Hematopoietic multipotent progenitor cell treated with erythropoietin and hydrocortisone succinate and interleukin-3 and kit ligand, for 6 days (in vitro differentiated cells): ENCODE data around the gene GBE1.

Source experiments
- DNase-seq: peaks from one replicate; pipeline ENCODE4 v3.0.0-alpha.2; 2015

The GBE1 gene

DNA sequence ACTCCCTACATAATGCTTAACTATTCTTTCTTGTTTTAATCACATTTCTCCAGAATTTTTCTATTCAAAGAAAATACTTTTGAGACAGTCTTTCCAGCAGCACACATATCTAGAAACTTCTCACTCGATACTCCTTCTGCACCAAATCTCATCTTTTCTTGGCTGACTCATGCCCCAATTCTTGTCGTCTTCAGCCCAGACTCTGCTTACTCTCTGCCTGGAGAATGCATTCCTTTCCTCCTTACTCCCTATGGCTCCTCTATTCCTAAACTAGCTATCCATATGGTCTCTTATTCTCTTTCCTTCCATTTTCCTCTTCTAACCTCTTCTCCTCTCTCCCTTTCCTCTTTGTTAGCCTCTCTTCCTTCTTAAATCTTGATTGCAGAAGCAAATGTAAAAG lies 158.7 kb downstream of the GBE1 start:
- DNase-seq, result no peak

DNA sequence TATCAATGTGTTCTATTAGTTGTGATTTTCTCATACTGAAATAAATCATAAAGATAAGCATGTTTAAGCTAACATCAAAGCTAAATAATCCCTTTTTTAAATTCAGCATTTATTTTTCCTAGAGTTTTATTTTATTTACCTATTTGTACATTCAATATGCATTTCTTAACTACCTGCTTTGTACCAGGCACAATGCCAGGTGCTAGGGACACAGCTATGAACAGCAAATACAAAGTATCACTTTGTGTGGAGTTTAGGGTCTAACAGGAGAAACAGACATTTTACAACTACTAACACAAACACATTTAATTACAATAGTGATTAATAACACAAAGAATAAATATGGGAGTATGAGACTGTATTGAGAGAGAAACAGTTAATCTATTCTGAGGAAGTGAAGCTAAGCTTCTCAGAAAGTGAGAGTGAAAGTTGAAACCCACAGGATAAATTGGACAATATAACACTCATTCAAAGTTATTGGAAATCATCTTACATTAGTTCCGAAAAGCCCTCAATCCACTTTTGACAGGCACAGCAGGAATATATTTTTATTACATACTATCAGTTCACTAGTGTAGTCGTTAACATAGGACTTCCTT lies 159.6 kb downstream of the GBE1 start:
- DNase-seq, result no peak

DNA sequence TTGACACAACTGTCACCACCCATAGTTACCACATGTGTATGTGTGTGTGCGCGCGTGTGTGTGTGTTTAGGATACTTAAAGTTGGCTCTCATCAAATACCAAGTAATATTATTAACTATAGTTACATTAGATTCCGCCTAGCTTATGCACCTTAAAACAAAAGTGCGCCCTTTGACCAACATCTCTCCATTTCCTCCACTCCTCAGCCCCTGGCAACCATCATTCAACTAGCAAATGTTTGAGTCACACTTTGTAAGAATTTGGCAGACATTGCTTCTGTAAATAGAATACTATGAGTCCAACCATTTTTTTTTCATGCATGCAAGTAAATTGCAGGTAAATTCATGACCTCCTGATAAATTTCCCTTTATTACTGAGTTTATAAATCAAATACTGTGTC lies 169.3 kb downstream of the GBE1 start:
- no peak for DNase-seq

DNA sequence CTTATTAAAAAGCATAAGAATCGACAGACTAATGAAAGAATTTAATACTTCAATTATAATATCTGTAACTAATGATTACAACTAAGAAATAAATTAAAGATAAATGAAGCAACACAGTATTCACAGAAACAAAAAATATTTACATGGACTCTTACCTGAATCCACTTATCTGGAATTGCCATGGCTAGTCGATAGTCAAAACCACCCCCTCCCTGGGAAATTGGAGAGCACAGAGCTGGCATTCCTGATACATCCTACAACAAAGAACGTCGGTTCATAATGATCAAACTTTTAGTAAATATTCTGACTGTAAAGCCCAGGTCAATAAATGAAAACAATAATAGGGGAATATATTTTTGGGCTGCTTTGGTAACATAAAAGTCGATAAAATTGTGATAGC lies 175.5 kb downstream of the GBE1 start:
- no peak for DNase-seq

DNA sequence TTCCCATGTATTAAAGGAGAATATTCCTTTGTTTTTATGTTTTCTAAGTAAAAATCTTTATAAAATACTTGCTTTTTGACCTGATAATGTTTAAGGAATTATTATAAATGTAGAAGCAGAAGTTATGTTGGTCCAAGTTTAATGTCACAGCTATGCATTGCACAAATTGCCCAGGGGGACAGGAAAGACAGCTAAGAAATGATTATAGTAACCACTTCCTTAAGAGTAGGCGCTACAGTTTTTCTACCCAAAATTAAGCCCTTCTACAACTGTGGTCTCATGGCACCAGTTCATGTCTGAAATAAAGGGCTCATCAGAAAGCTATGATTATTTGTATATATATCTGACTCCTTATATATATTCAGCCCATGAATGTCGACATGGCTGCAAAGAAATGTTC lies 176.4 kb downstream of the GBE1 start:
- DNase-seq, result peak; percentile 43

DNA sequence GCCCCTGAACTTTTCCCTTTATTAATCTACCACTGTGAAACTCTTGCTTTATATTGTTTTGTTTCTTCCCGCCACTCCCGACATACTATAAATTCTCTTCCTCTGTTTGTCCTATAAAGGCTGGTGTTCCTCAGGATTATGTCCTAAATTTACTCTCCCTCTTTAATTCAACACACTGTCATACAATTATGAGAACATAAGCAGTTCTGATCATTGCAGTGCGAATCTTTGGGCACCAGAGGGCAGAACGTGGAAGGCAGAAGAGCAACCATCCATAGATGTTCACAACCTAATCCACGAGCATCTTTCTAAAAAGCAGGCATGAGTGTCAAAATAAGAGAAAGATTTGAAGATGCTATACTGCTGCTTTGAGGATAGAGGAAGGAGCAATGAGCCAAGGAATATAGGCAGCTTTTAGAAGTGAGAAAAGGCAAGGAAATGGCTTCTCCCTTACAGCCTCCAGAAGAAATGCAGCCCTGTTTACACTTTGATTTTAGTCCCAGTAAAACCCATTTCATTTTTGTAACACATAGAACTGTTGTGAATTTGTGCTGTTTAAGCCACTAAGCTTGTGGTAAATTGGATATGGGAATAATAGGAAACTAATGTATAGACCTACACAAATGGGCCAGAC lies 179.4 kb downstream of the GBE1 start:
- peak; percentile 66 for DNase-seq

DNA sequence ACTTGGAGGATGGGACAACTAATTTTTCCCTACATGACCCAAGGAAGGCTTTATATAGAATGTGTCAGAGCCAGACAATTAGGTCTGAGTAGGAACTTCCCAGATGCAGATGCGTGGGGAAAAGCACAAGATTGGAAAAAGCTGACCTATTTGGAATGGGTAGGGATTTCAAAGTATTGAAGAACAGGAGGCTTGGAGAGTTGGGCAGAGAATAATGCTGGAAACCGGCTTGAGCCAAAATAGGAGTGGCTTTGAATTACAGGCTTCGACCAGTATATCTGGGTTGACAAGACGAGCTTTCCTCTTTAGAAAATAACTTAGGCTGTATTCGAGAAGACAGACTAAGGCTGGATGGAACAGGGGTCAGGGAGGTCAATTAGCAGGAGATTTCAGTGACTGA lies 181.1 kb downstream of the GBE1 start:
- no peak for DNase-seq

DNA sequence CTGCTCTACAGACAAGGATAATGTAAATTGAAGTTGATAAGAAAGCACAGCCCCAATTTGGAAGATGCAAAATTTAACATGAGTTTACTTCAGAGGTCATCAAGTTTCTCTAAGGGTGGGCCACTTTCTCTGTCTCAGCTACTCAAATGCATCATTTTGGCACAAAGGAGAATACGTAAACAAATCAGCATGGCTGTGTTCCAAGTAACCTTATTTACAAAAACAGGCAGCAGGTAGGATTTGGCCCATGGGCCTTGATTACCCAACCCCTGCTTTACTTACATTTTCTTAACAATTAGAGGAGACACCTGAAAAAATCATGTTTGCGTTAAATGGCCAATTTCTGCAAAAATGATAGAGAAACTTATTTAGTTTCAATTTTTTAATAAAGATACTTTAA lies 181.7 kb downstream of the GBE1 start:
- no peak for DNase-seq

DNA sequence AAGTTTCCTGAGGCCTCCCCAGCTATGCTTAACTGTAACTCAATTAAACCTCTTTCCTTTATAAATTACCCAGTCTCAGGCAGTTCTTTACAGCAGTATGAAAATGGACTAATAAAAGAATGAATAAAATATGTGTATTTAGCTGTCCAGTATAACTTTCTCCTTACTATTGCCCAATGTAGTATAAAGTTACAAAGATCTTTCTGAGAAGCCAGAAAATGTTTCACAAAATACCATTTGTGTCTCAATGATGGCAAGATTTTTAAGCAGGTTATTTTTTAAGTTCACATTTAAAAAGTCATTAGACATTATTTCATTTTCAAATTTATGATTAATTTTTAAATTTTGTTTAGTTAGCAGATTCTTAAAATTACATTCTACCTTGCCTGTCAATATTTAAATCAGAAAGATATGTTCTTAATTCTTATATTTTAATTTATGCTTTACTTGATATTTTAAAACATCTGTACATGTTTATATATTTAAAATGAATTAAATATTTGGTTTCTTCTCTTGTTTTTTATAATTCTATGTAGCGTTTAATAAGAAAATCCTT lies 189.2 kb downstream of the GBE1 start:
- no peak for DNase-seq

DNA sequence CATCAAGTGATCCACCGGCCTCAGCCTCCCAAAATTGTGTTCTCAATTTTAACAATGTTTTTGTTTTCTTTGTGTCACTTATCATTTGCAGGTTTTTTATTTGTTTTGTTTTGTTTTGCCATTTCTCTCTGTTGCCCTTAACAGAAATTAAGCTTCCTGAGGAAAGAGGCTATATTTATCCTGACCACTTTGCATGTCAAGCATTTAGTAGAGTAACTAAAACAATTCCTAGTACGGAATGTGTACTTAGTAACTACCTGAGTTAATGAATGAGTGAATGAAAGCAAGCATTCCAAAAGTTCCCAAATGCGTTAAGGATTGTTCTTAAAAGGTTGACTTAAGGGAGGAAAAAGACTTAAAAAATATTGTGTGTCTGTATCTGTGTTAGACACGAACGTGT lies 193.1 kb downstream of the GBE1 start:
- DNase-seq, result no peak

DNA sequence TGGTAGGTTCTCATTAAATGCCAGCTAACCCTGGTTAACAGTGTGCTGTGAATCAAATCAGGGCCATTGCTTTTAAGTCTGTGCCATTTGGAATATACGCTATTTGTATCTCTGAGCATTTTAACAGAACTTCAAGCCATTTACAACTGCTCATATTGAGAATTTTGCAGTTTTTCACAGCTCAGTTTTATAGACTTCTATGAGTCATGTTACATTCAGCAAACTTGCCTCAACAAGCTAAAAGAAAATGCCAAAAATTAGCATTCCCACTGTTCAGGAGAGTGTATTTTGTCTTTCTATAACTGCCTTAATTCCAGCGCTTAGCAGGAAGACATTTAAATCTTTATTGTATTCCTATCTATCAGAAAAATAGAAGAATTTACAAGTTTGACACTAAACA lies 196.4 kb downstream of the GBE1 start:
- DNase-seq, result no peak

DNA sequence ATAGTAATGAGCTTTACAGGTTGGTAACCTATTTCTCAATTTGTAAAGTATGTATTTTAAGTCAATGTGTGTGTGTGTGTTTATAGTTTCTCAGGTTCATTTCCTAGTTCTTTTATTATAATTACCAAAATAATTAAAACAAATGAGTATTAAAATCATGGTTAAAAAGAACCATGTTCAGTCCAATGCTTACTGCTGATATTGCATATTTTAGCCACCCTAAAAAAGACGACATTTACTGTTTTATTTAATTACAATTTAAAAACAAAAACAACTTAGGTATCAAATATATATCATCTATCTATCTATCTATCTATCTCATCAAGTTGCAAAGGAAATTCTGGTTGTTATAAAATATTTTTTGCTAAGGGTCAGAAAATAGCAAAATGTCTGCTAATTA lies 203.3 kb downstream of the GBE1 start:
- no peak for DNase-seq

DNA sequence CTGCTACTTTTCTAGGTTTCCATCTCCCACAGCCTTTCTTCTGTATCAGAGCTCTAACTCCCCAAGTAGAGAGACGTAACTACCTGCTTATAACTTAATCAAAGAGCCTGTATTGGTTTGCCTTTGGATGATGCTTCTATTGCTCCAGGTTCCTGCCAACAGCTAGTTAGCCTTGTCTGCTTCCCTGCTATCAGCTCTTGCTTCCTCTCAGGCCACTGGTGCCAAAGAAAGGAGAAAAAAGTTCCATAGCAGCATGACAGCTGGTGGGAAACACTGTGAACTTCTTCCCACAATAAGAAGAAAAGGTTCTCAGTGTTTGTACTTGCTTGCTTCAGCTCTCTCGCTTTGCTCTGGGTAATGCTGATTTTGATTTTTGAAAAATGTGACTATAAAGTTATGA lies 206.6 kb downstream of the GBE1 start:
- no peak for DNase-seq

DNA sequence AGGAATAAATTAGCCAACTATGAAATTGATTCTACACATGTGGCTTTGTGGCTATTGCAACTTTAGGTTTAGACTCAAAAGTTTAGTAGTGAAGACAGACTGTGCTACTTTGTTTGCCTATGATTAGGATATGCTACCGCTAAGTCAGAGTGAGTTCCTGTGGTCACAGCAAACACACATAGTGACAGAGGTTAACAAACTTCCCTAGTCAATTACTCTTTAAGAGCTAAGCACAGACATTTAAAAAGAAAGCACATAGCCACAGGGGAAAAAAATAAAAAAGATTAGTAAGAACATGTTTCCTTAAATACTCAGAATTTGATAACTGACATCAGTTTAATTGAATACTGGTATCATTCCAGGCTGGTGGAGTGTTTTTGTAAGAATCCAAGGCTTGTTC lies 207.1 kb downstream of the GBE1 start:
- peak; percentile 11 for DNase-seq

DNA sequence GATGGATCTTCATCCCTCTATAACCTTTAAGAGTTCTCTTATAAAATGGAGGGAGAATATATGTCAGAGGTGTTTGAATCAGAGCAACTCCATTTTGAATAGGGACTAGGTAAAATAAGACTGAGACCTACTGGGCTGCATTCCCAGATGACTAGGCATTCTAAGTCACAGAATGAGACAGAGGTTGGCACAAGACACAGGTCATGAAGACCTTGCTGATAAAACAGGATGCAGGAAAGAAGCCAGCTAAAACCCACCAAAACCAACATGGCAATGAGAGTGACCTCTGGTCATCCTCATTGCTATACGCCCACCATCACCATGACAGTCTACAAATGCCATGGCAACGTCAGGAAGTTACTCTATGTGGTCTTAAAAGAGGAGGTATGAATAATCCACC lies 211.0 kb downstream of the GBE1 start:
- DNase-seq, result no peak

DNA sequence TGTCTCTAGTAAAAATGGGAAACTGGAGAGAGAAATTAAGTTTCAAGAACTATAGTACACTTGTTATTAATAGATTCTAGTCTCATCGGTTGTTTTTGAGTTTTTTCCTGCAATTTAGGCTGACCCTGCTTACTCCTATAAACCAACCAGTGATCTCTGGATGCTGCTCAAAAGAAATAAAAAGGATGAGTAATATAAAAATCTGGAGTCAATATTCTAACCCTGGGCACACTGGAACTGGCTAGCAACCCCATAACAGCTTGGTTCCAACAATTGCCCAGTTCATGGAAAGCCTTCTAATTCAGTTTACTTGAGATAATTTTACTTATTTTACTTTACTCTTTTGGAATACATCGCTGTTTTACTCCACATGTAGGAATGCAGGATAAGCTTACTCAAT lies 211.6 kb downstream of the GBE1 start:
- no peak for DNase-seq

DNA sequence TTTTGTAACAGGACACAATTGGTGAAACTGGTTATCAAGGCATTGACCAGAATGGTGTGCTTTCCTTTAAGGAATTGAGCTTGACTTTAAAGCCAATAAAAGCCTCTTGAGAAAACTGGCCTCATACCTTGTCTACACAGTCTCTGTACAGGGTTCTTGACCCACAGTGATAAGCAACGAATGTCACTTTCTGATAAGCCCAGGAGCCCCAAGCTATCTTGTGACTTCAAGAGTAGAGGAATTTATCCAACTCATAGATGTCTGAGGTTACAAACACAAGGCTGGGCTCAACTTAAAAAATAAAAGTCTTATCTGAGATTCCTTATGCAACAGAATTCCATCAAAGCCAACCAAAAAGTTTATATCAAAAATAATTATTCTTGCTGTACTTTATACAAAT lies 212.1 kb downstream of the GBE1 start:
- DNase-seq, result peak; percentile 74

DNA sequence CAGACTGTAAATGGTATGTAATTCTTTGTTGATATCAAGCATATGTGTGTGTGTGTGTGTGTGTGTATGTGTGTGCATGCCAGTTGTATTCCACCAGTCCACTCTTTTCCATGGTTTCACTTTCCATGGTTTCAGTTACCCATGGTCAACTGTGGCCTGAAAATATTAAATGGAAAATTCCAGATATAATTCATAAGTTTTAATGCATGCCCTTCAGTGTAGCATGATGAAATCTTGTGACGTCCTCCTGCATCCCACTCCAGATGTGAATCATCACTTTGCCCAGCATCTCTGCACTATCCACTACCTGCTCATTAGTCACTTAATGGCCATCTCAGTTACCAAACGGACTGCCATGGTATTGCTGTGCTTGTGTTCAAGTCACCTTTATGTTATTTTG lies 215.9 kb downstream of the GBE1 start:
- DNase-seq, result no peak

DNA sequence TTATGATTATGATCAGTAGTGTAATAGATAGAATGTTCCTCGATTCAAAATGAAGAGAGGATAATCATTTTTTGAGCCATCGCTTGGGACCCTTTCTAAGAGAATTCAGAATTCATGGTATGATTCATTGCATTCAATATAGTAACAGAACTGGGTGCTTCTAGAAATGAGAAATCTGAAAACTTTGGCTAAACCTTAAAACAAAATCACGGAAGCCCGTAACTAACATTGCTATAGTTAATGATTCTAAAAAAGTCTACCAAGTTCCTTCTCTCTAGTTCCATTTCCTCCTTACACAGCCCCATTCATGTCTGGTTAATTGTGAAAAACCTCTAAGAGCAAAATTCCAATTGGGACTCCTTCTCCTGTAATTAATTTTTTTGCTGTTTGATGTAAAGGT lies 217.1 kb downstream of the GBE1 start:
- no peak for DNase-seq

DNA sequence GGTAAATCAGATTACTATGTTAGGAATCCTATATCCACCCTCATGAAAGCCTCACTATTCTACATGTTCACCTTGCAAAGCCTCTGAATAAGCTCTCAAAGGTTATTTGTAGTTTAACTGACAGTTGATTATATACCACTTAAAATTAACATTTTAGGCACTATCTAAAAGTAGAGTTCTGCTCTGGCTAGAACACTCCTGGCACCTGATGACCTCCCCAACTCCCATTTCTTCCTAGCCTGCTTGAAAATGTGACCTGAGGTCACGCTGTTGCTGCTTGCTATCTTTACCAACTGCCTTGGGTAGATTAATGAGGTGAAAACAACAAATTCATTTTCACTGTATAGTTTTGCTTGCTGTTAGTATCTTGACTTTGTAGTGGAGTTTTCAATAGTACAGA lies 220.7 kb downstream of the GBE1 start:
- no peak for DNase-seq

DNA sequence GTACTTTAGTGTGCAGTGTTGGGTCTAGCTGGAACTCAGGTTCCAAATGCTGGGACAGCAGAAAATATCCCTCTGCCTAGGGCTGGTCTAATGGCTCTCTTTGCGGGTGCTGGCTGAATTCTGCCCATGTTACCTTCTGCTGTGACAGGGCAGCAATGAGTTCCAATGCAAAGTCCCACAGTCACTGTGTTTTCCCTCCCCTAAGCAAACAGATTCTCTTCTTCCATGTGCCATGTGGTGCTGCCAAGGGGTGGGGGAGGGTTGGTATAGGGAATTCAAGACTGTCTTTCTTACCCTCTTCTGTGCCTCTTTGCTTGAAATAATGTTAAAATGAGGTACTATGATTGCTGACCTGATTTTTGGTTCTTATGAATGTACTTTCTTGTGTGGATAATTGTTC lies 229.6 kb downstream of the GBE1 start:
- no peak for DNase-seq

DNA sequence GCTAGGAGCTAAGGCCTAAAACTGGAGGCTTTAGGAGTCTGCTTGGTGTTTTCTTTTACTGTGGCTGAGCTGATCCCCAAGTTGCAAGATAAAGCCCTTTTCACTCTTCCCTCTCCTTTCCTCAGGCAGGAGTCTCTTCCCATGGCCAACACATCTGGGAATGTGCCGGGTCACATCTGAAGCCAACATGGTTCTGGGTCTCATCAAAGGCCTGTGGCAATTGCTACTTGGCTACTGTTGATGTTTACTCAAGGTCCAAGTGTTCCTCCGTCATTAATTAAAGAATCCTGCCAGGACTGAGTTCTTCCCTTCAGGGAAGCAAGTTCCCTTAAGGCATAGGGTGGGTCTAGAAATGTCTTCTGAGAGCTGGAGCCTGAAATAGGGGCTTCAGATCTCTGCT lies 230.2 kb downstream of the GBE1 start:
- no peak for DNase-seq

DNA sequence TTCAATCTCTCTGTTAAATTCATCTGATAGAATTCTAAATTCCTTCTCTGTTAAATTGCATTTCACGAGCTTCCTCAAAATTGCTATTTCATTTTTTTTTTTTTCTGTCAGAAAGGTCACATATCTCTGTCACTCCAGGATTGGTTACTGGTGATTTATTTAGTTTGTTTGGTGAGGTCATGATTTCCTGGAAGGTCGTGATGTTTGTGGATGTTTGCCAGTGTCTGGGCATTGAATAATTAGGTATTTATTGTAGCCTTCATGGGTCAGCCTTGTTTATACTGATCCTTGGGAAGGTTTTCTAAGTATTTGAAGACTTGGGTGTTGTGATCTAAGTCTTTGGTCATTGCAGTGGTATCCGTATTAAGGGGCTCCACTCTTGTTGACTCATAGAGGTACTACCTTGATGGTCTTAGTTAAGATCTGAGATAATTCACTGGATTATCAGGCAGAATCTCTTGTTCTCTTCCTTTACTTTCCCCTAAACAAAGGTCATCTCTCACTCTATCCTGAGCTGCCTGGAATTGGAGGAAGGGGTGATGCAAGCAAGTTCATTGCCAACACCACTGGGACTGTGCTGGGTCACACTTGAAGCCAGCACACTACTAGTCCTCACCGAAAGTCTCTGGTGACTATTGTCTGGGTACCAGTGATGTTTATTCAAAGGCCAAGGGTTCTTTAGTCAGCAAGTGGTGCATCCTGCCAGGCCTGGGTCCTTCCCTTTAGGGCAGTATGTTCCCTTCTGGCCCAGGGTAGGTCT lies 231.1 kb downstream of the GBE1 start:
- DNase-seq, result no peak

DNA sequence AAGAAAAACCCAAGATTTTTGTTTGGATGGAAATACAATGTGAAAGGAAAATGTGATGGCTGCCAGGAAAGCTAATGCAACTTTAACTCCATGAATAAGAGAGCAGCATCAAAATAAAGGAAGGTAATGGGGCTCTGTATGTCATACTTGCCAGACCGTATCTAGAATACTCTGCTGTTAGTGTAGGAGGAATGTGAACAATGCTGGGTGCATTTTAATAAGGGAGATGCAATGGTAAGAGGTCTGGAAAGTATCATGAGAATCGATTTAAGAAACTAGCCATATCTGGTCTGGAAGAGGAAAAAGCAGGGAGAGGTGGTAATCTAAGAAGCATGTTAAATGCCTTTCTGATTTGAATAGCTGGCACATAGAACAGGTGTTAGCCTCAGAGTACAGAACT lies 239.6 kb downstream of the GBE1 start:
- DNase-seq, result no peak
